SU-DHL-6 (cell line): ENCODE data around the gene ADK.

Source experiments
- CTCF ChIP-seq: fragments of 200-600 bp; sonication (generic); IDR thresholded peaks from one replicate; pipeline ENCODE4 v1.5.1; 2017; ENCODE audit warnings: antibody characterized with exemption, mild to moderate bottlenecking, low read length, moderate library complexity; ENCODE audit not compliant: insufficient read depth, poor library complexity, severe bottlenecking
- EZH2phosphoT487 ChIP-seq: fragments of 200-600 bp; sonication (generic), shearing (Covaris generic); conservative IDR thresholded peaks from 2 replicates; pipeline ENCODE4 v1.6.1; 2018; ENCODE audit warnings: mild to moderate bottlenecking, antibody characterized with exemption, low read length, moderate library complexity, mixed read lengths

GRCh38 chr10:74121368-74121767, 29.7 kb upstream of the ADK start:
- TF ChIP-seq CTCF (no peak), EZH2phosphoT487 (no peak)
